Ascending aorta (tissue), 2 donors: ENCODE results near the gene TRAM2. TPM values are rescaled to one million over a fixed set of nuclear protein-coding genes. Genes with fewer than 3 reads are reported as not detected.

Experiments
- DNase-seq, 2 donors: peaks; one replicate each; pipeline ENCODE4 v3.0.0-alpha.2; 2019; ENCODE audit warnings: low spot score in 2 of 2
- H3K27ac ChIP-seq, 2 donors: fragments of 200-600 bp; sonication (generic); one replicate each; pipeline ENCODE4 v1.5.1; 2016 to 2017; ENCODE audit warnings: mild to moderate bottlenecking in 1 of 2
- H3K27me3 ChIP-seq: fragments of 200-600 bp; sonication (generic); one replicate; pipeline ENCODE4 v1.5.1; 2017
- H3K36me3 ChIP-seq, 2 donors: fragments of 200-600 bp; sonication (generic); one replicate each; pipeline ENCODE4 v1.5.1; 2016
- H3K4me1 ChIP-seq, 2 donors: fragments of 200-600 bp; sonication (generic); one replicate each; pipeline ENCODE4 v1.5.1; 2016 to 2017; ENCODE audit warnings: mild to moderate bottlenecking in 1 of 2
- H3K4me3 ChIP-seq, 2 donors: fragments of 200-600 bp; sonication (generic); one replicate each; pipeline ENCODE4 v1.5.1; 2016 to 2017; ENCODE audit warnings: mild to moderate bottlenecking in 1 of 2
- H3K9me3 ChIP-seq, 2 donors: fragments of 200-600 bp; sonication (generic); one replicate each; pipeline ENCODE4 v1.5.1; 2016
- CTCF ChIP-seq, 3 experiments: fragments of 200-600 bp in 2 of 3; fragments of 450-650 bp in 1 of 3; sonication (generic) in 2 of 3; IDR thresholded peaks; one replicate each; pipeline ENCODE4 v1.5.1; 2016 to 2019; ENCODE audit warnings: antibody characterized with exemption in 3 of 3, mild to moderate bottlenecking in 1 of 3, moderate library complexity in 1 of 3
- intact Hi-C: fragments of 100-400 bp; cut with DNase I; formaldehyde crosslinking; loops from one replicate; pipeline ENCODE4 v1.15.1; 2023
- total RNA-seq: library from RNA; depleted of rRNA; stranded (reverse); fragments of >200 nt; gene quantifications from one replicate; pipeline ENCODE4 v1.1.0, GENCODE V29; 2016

The TRAM2 gene
- total RNA-seq, 1 donor from 2014 or later: 32.6 TPM

GRCh38 chr6:52516943-52517342, 59.9 kb downstream of the TRAM2 start:
- H3K36me3 ChIP-seq: peaks cover 0 to 26% of the 10 kb centered on the region in 2 donors
- no peaks in the 10 kb centered on the region for H3K27me3 ChIP-seq
- H3K4me1 ChIP-seq: peaks cover 15 to 53% of the 10 kb centered on the region in 2 donors
- no peak for TF ChIP-seq CTCF (IDR thresholded peaks at IDR 0.05)
- no peak for DNase-seq
- intact Hi-C loops: no loop called here
- H3K9me3 ChIP-seq: no peaks in the 10 kb centered on the region
- H3K27ac ChIP-seq: no peak overlapping the region
- H3K4me3 ChIP-seq: no peak overlapping the region

GRCh38 chr6:52516269-52516668, 60.6 kb downstream of the TRAM2 start:
- no peaks in the 10 kb centered on the region for H3K27me3 ChIP-seq
- DNase-seq: no peak
- peaks cover 0 to 26% of the 10 kb centered on the region in 2 donors for H3K36me3 ChIP-seq
- H3K27ac ChIP-seq: no peak overlapping the region
- H3K4me3 ChIP-seq: no peak overlapping the region
- intact Hi-C loops: no loop called here
- H3K9me3 ChIP-seq: no peaks in the 10 kb centered on the region
- no peak for TF ChIP-seq CTCF (IDR thresholded peaks at IDR 0.05)
- H3K4me1 ChIP-seq: peaks cover 12 to 55% of the 10 kb centered on the region in 2 donors

- Histone ChIP-seq H3K27ac (peak overlapping the region in 1 of 2 donors; percentile 88), H3K9me3 (no peaks in the 10 kb centered on the region), H3K4me1 (peaks cover 17 to 55% of the 10 kb centered on the region in 2 donors), H3K36me3 (peaks cover 0 to 26% of the 10 kb centered on the region in 2 donors), H3K27me3 (no peaks in the 10 kb centered on the region), H3K4me3 (no peak overlapping the region)
- intact Hi-C loops: no loop called here
- DNase-seq: no peak
- no peak for TF ChIP-seq CTCF (IDR thresholded peaks at IDR 0.05)
Observed at GRCh38 chr6:52515219-52515960, 61.5 kb downstream of the TRAM2 start.

GRCh38 chr6:52514514-52514913, 62.3 kb downstream of the TRAM2 start:
- Histone ChIP-seq H3K27ac (peak overlapping the region; percentile 86 to 88), H3K4me1 (peaks cover 17 to 60% of the 10 kb centered on the region in 2 donors), H3K9me3 (no peaks in the 10 kb centered on the region), H3K36me3 (peaks cover 0 to 27% of the 10 kb centered on the region in 2 donors), H3K27me3 (no peaks in the 10 kb centered on the region), H3K4me3 (no peak overlapping the region)
- TF ChIP-seq CTCF (IDR thresholded peaks at IDR 0.05): no peak
- peak in 1 of 2 donors; percentile 77 for DNase-seq
- intact Hi-C loops: no loop called here

- Histone ChIP-seq H3K9me3 (no peaks in the 10 kb centered on the region), H3K4me3 (no peak overlapping the region), H3K27me3 (no peaks in the 10 kb centered on the region), H3K36me3 (peaks cover 5 to 33% of the 10 kb centered on the region in 2 donors), H3K27ac (peak overlapping the region; percentile 86 to 88), H3K4me1 (peaks cover 17 to 59% of the 10 kb centered on the region in 2 donors)
- no peak for DNase-seq
- no peak for TF ChIP-seq CTCF (IDR thresholded peaks at IDR 0.05)
- intact Hi-C loops: loop anchor here (2.0 kb wide), 1 partner anchor 61 kb away; no protein-coding TSS in a partner anchor
Observed at GRCh38 chr6:52513896-52514295, 63.0 kb downstream of the TRAM2 start.
